CD4-positive, alpha-beta T cell treated with Interleukin-15 for 1 hour (primary cell): ENCODE measurements around the gene ADAMTS17.

Source experiments
- DNase-seq: peaks from one replicate; pipeline ENCODE4 v3.0.0-alpha.2; 2020

ADAMTS17 gene

DNA sequence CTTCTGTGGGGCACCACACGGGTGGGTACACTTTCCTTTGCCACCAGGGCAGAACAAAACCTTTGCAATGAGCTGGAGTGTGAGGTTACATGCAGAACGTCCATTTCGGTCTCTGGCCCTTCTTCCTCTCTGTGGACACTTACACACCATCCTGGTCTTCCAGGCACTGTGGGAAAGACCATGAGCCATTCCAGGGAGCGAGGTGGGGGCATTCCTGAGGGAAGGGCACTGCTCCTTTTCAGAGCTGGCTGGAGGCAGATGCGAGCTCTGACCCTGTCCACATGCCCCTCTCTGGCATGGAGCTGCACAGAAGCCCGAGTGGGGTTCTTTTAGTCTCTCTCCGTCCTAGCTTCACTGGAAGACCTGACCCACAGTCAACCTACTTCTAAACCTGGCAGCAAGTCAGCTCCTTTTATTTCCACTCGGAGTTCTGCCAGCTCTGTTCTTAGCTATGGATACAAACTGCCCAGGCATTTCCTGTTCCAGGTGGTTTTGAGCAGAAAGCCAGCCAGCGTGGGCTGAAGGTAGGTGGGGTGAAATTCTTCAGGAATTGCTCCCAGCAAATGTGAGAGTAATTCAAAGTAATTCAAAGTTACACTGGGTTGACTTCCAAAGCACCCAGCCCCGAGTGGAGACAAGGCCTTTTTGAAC is 281.4 kb downstream of the ADAMTS17 start:
- no peak for DNase-seq

DNA sequence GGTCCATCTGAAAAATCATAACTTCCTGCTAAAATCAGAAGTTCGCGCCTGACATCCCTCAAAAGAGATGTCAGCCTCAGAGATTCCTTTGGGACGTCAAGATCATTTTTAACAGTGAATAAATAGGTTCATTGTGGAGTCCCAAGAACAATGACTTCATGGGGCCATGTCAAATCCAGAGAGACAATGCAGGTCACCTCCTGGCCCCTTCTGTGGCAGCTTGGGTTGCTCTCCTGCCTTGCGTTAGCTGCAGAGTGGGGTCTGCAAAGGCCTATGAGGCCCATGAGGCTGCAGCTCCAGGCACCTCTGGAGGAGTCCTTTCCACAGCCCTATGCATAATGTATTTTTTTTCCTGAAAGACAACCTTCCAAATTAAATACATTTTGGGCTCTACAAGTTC is 282.3 kb downstream of the ADAMTS17 start:
- DNase-seq = no peak

DNA sequence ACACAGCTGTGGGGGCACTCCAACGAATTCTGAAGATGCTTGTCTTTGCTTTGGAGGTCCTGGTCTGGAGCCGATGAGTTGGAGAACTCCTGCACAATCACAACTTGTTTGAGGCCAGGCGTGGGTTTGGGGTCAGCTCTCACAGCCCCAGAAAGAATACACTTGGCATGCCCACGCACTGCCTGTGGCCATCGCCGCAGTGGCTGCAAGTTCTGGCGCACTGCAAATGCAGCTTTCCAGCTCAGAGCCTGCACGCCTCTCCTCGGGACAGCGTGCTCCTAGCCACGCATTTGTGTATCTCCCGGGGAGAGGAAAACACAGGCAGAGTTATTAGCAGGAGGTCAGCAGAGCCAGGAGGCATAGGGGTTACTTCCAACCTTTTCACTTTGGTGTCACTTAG is 282.7 kb downstream of the ADAMTS17 start:
- no peak for DNase-seq

DNA sequence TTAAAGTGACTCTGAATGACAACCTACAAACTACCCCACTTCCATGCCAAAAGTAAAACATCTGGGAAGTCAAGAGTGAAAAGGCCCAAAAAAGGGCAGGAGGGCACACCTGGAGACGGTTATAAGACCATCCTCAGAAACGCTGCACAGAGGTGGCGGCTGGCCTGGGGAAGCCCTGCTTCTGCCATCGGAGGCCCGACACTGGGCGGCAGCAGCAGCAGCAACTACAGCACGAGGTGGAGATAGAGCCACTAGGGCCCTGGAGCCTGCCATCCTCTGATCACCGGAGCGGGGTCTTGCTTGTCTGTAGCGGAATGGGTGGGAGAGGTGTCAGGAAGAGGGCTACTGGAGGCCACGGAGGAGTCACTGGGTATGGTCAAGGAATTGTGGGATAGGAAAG is 283.3 kb downstream of the ADAMTS17 start:
- DNase-seq = no peak

DNA sequence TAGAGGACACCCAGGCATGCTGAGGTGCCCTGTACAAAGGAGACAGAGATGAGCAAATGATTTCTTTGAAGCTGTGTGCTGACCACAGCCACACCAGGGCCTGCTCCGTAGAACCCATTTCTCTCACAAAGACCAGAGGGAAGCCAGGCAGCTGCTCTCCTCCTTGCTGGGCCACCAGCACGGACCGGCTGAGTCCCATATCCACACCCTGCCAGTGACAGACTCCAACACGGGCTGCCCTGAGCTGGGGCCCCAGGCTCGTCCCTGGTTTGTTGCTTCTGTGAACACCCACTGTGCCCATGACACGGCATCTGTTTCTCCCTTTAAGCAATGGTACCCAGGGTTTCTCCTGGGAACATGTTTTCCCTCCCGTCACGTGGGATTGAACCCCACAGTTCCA is 284.5 kb downstream of the ADAMTS17 start:
- DNase-seq = no peak

DNA sequence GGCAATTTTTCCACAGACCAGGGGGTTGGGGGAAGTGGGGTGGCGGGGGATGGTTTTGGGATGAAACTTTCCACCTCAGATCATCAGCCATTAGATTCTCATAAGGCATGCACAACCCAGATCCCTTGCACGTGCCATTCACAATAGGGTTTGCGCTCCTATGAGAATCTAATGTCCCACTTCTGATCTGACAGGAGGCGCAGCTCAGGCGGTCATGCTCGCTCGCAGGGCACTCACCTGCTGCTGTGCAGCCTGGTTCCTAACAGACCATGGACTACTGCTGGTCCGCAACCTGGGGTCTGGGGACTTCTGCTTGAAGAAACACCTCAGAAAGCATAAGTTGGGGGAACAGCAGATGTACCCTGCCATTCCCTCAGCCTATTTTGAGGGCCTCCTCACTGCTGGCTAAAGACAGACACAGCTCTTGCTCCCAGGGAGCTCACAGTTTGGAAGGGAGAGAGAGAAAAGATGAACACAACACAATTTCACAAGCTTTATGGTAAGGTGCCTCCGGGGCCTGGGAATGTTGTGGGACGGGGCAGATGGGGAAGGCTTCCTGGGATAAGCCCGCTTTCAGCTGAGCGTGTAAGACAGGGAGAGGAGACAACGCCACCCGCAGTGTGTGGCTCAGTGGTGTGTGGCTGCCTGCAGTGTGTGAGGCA is 285.2 kb downstream of the ADAMTS17 start:
- no peak for DNase-seq

DNA sequence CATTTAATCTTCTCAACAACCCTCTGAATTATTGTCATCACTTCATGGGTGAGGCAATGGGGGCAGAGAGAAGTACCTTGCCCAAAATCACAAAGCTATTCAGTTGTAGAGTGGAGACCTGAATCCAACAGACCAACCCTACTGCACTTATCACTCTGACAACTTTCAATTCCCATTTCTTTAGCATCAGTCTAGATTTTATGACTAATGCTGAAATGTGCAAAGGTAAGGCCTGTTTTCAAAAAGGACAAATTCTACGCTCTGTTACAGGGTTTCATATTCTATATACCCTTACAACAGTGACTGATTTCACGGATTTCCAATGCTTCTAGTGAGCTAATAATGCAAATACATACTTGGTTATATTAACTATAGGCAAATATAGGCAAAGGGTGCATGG is 286.0 kb downstream of the ADAMTS17 start:
- no peak for DNase-seq

DNA sequence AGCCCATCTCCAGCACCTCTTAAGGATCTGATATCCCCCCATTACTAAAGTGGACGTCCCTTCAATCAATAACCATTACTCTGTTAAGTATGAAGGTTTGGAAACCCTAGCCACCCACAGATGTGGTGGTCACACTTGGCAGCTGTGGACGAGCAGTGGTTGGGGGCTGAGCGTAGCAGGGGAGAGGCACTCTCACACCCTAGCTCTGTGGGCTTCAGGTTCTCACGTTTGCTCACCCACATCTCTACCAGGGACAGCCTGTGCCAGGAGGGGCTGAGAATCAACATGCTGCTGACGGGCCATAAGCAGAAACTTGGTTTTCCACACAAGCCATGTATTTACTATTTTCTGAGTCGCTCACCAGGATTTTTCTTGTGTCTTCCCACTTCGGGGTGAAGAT is 287.2 kb downstream of the ADAMTS17 start:
- DNase-seq = no peak

DNA sequence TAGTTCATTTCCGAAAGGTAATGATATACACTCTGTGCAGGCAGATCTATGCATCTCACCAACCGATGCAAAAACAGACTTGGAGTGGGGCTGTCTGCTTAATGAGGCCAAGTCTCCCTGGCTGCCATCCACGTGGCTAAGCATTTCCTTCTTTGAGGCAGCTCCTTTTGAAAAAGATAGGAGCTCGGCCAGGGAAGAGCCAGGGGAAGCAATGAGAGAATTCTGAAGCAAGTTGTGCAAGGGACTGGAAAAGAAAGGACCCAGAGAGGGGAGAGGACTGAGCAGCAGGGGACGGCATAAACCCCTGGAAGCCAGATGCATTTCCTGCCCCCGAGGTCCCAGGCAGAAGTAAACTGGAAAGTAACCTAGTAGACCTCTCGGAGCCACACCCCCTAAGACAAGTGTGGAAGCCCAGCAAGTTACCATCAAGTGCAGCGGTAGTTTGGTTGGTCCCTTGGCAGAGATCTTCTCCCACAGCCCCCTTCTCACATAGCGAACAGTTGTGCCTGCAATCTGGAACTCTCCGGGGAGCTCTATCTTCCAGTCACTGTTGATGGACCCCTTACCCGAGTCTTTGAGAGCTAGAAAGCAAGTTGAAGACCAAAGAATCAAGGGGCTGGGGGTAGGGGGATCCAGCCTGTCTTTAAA is 288.2 kb downstream of the ADAMTS17 start:
- DNase-seq = no peak

DNA sequence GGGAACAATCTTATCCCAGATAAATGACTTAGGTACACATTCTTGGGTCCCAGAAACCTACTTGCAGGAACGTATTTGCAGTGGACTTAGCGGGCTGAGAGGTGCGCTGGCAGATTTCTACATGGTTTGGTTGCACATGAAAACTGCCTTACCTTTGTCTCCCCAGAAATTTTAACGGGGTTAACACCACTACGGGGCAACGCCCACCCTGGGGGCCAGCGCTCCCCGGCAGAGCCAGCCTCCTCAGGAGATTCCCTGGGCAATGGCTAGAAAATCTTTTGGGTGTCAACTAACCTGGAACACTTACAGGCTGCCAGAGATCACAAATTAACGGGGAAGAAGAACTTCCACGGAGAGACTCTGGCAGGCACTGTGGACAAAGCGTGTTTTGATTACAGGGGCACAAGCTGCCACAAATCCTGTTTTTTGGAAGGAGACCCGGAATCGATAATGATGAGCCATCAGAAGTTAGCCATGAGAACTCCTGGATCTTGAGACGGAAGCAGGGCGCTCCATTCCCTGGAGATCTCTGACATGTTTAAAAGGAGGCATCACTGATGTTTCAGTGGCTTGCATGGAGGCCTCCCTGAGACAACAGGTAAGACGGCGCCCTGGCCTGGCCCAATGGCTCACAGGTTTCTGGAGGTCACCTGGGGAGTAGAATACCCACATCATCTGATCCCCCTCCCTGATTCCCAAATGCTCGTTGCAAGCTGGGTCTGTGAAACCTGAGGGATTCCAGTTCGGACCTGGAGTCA is 288.9 kb downstream of the ADAMTS17 start:
- no peak for DNase-seq

DNA sequence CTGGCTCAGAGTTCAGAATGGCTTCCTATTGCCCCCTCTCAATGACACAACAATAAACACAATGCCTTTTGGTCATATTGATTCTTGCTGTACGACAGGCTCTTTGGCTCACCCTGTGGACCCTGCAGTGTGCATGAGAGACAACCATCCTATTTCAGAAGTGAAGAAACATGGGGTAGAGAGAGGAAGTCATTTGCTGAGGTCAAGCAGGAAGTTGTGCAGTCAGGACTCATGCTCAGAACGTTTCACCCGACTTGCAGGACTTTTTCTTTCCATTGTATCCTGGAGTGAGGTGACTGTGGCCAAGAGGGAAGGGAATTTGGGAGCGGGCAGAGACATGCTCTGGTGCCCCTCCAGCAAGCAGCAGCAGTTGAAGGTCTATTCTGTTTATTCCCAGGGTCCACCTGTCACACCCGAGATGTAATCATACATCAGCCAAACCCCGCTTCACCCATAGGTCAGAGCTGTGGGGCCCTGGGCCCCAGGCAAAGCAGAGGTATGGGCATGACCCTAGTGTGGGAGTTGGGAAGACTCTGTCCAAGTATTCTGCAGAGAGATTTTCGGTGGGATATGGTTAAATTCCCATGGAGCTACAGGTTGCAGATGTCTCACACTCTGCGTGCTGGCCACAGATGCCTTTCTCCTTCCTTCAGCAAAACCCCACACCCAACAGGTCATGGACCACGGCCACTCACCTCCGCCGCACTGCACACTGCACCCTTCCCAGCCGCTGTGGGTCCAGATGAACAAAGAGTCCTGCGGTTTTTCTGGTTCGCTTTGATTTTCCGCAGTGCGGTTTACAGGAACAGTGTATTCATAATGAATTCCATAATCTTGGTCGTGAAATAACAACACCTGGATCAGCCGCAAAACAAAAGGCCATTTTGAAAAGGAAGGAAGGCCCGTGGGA is 290.6 kb downstream of the ADAMTS17 start:
- DNase-seq = no peak

DNA sequence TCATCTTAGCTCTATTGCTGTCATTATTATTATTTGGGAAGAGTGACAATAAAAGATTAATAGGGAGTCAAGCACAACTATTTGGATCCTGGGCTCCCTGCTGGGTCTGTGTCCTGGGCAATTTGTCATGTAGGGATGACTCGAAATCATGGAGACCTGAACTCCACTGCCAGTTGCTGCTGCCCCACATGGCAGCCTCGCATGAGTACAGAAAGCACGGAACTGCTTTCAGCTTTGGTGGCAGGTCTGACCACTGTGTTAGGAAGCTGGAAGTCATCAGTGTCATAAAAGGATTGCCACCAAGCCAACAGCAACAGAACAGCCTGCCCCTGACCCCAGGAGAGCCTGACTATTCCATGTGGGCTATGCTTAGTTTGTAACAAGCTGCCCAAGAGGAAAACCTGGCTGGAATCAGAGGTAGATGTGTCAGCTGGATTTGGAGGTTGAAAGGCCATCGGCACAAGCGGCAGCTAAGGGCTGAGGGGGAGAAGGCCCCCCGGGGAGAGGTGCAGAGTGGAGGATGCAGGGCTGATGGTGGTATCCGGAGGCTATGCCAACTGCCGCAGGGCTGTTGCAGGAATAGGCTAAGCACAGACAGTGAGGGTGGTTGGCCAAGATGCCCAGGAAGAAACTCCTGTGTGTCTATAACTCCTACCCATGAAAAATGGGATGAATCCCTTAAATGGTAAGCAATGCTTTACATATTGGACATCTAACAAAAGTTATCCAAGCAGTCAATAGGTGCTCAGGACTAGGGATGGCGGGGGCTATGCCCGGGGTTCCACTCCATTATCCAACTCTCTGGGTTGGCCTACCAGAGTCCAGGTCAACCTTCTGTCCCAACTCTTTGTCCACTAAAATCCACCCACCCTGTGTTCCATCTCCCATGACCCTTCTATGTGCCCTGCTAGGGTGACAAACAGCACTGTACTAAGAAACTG is 291.6 kb downstream of the ADAMTS17 start:
- no peak for DNase-seq

DNA sequence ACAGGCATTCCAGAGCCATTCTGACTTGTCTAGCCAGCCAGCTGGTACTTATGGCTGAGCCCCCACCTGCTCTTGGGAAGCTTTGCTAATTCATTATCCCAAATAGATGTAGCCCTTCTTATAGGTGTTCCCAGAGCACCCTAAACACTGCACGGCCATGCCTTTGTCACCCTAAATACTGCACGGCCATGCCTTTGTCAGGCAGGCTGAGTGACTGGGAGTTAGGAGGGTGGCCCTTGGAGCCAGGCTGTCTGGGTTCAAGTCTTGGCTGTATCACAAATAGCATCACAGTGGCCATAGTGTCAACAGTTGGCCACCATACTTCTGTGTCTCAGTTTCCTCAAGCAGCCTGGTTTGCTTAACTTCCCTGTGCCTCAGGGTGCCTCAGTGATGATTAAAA is 292.3 kb downstream of the ADAMTS17 start:
- DNase-seq = no peak

DNA sequence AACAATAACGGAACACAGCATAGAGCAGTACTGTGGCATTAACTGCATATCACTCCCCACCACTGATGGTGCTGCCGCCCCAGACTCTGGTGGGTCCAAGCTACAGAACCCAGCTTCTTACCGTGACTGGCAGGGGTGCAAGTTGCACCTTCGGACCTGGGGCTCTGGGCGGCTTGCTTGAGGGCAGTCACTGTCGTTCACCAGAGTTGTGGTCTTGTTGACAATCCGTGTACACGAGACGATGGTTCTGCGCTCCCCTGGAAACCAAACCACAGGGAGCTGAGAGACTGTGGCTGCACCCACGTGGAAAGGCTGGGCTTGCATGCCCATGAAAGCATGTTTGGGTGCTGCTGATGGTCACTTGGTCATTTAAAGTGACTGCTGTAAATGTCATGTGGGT is 293.0 kb downstream of the ADAMTS17 start:
- DNase-seq = no peak

DNA sequence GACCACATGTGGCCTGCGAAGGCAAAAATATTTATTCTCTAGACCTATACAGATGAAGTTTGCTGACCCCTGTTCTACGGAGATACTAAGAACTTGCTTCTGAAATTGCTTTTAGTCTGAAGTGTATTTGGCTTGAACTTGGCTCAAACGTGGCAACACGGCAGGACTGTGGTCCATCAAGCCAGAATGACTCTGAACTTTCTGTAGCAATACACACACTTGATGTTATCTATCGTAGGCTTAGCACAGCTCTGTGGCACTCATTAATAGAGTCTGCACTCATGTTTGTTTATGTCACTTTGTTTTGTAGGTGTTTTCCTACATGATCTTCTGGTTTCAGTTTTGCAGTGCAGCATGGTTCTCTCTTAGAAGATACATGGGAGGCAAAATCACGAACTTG is 298.1 kb downstream of the ADAMTS17 start:
- DNase-seq = no peak

DNA sequence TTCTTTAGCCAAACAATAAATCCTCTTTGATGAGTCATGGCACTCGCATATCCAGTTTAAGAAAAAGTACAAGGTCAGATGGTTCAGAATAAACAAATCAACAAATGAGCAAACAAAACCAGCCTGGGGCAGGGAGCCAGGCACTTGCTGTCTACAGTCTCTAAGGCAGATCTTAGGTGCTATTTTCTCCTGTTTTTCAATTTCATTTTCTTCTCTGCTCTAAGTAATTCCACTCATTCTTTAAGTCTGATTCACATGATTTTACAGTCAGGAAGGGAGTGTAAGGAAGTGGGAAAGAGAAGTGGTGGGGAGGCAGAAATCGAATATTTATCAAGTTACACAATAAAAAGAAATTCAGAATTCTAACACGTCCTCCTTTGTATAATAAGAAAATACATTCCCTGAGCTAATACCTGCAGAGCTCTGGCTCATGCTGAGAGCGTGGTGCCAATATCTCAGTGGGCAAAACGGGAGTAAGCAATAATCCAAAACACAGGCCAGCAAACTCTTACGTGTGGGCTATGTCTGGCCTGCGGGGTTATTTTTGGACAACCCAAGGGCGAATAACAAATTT is 298.6 kb downstream of the ADAMTS17 start:
- DNase-seq = no peak

DNA sequence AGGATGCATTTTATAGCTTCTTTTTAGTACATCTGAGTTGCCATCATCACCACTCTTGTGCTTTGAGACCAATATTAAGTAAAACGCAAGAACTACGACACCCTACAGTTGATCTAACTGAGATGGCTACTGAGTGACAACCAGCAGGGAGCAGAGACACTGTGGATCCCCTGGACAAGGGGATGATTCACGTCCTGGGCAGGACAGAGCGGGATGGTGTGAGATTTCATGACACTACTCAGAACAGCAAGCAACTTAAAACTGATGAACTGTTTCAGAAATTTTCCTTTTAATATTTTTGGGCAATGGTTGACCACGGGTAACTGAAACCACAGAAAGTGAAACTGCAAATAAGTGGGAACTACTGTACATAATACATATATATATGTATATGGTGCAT is 299.2 kb downstream of the ADAMTS17 start:
- DNase-seq = no peak

DNA sequence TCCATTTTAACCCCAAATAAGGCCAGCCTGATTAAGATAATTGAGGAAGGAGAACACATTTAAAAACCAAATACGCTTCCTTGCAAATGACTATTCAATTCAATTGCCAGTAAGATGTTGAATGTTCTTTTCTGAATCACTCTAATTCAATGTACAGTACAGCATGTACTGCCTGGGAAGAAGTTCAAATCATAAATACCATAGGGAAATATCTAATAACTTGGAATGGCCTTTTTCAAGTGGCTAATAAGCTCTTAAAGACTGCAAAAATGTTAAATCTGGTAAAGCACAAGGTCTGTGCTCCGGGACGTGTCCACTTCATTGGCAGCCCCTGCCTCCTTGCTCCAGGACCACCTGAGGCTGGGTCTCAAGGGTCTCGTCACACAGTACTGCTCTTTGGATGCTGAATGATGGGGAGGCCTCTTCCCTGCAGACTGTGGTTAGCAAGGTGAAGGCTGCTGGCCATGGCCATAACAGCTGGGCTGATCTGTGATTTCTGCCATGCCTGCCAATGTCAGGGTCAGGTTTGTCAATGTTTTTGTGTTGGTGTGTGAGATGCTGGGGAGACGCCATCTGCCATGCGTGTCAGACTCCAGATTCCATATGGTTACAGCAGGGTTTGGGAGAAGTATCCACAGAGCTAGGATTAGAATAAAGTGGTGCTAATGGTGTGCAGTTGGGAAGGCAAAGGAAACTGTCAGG is 300.5 kb downstream of the ADAMTS17 start:
- no peak for DNase-seq

DNA sequence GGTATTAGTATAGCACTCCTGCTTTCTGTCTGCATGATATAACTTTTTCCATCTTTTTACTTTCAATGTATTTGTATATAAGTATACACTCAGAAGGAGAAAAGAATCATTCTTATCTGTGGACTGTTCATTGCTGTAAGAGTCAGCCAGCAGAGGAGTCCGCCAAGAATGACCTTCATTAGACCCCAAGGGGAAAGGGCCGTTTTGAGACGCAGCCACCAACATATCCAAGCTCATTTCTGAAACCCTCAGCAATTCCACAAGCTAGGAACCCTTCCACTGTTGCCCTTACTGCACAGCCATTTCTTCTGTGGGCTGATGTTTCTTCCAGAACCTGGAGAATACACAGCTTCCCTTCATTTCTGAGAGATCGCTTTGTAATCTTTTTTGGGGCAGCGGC is 301.8 kb downstream of the ADAMTS17 start:
- DNase-seq = no peak

DNA sequence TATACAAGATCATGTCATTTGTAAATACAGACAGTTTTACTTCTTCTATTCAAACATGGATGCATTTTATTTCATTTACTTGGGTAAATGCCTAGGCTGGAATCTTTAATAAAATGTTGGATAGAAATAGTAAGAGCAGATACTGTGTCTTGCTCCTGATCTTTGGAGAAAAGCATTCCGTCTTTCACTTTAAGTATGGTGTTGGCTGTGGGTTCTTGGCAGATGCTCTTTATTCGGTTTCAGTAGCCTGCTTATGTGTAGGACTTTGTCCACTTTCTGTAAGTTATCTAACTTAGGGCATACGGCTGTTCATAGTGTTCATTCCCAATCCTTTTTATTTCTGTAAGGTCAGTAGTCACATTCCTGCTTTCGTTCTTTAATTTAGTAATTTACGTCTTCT is 303.0 kb downstream of the ADAMTS17 start:
- no peak for DNase-seq

DNA sequence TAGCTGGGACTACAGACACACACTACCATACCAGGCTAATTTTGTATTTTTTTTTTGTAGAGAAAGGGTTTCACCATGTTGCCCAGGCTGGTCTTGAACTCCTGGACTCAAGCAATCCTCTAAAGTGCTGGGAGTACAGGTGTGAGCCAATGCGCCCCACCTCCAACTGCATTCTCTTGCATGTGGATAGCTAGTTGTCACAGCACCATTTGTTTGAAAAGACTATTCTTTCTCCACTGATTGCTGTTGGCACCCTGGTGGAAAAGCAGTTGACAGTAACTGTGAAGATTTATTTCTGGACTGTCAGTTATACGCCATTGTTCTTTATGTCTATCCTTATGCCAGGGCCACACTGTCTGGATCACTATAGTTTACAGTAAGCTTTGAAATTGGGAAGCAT is 303.9 kb downstream of the ADAMTS17 start:
- no peak for DNase-seq
